Measurements from ENCODE around the gene ABHD15. TPM values are rescaled to one million over a fixed set of nuclear protein-coding genes. Genes with fewer than 3 reads are reported as not detected.

Gene ABHD15
- total RNA-seq, 1 donor from 2014 or later: 5.3 TPM

- DNase-seq (ENCODE audit: low spot score, unreplicated experiment): no peak
- Mint-ChIP-seq H3K27ac (no peak overlapping the region), H3K36me3 (ENCODE audit: insufficient read depth) (no peaks in the 10 kb centered on the region), H3K27me3 (peaks cover 13% of the 10 kb centered on the region), H3K4me3 (ENCODE audit: low read depth) (no peak overlapping the region), H3K4me1 (ENCODE audit: low read depth) (no peaks in the 10 kb centered on the region), H3K9me3 (ENCODE audit: low read depth) (no peaks in the 10 kb centered on the region)
- TF ChIP-seq CTCF (IDR thresholded peaks at IDR 0.05; ENCODE audit: unreplicated experiment): no peak
Measured at GRCh38 chr17:29608986-29609385, 42.1 kb upstream of the ABHD15 start.

- Mint-ChIP-seq H3K4me1 (ENCODE audit: low read depth) (no peaks in the 10 kb centered on the region), H3K27ac (no peak overlapping the region), H3K36me3 (ENCODE audit: insufficient read depth) (no peaks in the 10 kb centered on the region), H3K4me3 (ENCODE audit: low read depth) (no peak overlapping the region), H3K9me3 (ENCODE audit: low read depth) (no peaks in the 10 kb centered on the region), H3K27me3 (peaks cover 9% of the 10 kb centered on the region)
- no peak for DNase-seq (ENCODE audit: low spot score, unreplicated experiment)
- no peak for TF ChIP-seq CTCF (IDR thresholded peaks at IDR 0.05; ENCODE audit: unreplicated experiment)
Measured at GRCh38 chr17:29607557-29608195, 40.8 kb upstream of the ABHD15 start.

- no peaks in the 10 kb centered on the region for H3K36me3 Mint-ChIP-seq (ENCODE audit: insufficient read depth)
- H3K4me3 Mint-ChIP-seq (ENCODE audit: low read depth): no peak overlapping the region
- H3K9me3 Mint-ChIP-seq (ENCODE audit: low read depth): no peaks in the 10 kb centered on the region
- no peak for DNase-seq (ENCODE audit: low spot score, unreplicated experiment)
- no peaks in the 10 kb centered on the region for H3K4me1 Mint-ChIP-seq (ENCODE audit: low read depth)
- no peak overlapping the region for H3K27ac Mint-ChIP-seq
- H3K27me3 Mint-ChIP-seq: peaks cover 7% of the 10 kb centered on the region
- no peak for TF ChIP-seq CTCF (IDR thresholded peaks at IDR 0.05; ENCODE audit: unreplicated experiment)
Measured at GRCh38 chr17:29603109-29603674, 36.4 kb upstream of the ABHD15 start.

- no peak for TF ChIP-seq CTCF (IDR thresholded peaks at IDR 0.05; ENCODE audit: unreplicated experiment)
- Mint-ChIP-seq H3K36me3 (ENCODE audit: insufficient read depth) (no peaks in the 10 kb centered on the region), H3K4me1 (ENCODE audit: low read depth) (peaks cover 6% of the 10 kb centered on the region), H3K27ac (no peak overlapping the region), H3K27me3 (peaks cover 7% of the 10 kb centered on the region), H3K4me3 (ENCODE audit: low read depth) (no peak overlapping the region), H3K9me3 (ENCODE audit: low read depth) (no peaks in the 10 kb centered on the region)
- DNase-seq (ENCODE audit: low spot score, unreplicated experiment): no peak
Measured at GRCh38 chr17:29597361-29598172, 30.7 kb upstream of the ABHD15 start.

GRCh38 chr17:29596811-29597210 lies 30.0 kb upstream of the ABHD15 start:
- Mint-ChIP-seq H3K9me3 (ENCODE audit: low read depth) (no peaks in the 10 kb centered on the region), H3K4me3 (ENCODE audit: low read depth) (no peak overlapping the region), H3K36me3 (ENCODE audit: insufficient read depth) (no peaks in the 10 kb centered on the region), H3K27ac (no peak overlapping the region), H3K4me1 (ENCODE audit: low read depth) (peaks cover 7% of the 10 kb centered on the region), H3K27me3 (peaks cover 7% of the 10 kb centered on the region)
- TF ChIP-seq CTCF (IDR thresholded peaks at IDR 0.05; ENCODE audit: unreplicated experiment): no peak
- DNase-seq (ENCODE audit: low spot score, unreplicated experiment): no peak
